ENCODE measurements around the gene ATP1B3.

DNA sequence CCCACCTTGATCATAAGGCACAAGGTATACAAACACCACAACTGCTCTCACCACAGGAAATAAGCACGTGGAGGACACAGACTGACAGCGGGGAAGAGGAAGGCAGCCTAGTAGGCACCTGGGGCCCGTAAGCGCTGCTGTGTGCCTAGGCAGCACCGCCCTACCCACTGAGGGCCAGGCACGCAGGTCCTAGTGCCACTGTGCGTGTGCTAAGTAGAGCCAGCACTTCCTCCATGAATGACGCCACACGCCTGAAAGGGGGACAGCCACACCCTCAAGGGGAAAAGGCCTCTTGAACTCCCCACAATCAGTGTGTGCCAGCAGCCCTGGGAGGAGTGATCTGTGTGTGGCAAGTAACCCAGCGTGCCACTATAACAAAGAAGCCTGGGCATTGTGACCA, 73.0 kb downstream of the ATP1B3 start:
- TF ChIP-seq, protein P1, sequence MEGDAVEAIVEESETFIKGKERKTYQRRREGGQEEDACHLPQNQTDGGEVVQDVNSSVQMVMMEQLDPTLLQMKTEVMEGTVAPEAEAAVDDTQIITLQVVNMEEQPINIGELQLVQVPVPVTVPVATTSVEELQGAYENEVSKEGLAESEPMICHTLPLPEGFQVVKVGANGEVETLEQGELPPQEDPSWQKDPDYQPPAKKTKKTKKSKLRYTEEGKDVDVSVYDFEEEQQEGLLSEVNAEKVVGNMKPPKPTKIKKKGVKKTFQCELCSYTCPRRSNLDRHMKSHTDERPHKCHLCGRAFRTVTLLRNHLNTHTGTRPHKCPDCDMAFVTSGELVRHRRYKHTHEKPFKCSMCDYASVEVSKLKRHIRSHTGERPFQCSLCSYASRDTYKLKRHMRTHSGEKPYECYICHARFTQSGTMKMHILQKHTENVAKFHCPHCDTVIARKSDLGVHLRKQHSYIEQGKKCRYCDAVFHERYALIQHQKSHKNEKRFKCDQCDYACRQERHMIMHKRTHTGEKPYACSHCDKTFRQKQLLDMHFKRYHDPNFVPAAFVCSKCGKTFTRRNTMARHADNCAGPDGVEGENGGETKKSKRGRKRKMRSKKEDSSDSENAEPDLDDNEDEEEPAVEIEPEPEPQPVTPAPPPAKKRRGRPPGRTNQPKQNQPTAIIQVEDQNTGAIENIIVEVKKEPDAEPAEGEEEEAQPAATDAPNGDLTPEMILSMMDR (IDR thresholded peaks at IDR 0.05; ENCODE audit: low read depth, low read length, missing input control) = no peak
- TF ChIP-seq MAX (IDR thresholded peaks at IDR 0.05) (no peak), RAD21 (IDR thresholded peaks at IDR 0.05) (no peak), TAF1 (conservative IDR thresholded peaks at IDR 0.05) (no peak), SP1 (IDR thresholded peaks at IDR 0.05) (no peak)

Measured in liver (tissue), 3 donors.